WTC11 (cell line): Measurements from ENCODE around the gene FAM193A.

ENCODE experiments used
- CREB1 ChIP-seq: sonication (generic); formaldehyde crosslinking; IDR thresholded peaks from 2 replicates; pipeline ENCODE4 v1.8.0; 2023; ENCODE audit warnings: mild to moderate bottlenecking, missing genetic modification reagents
- ETV6 ChIP-seq: sonication (generic); formaldehyde crosslinking; IDR thresholded peaks from 2 replicates; pipeline ENCODE4 v1.8.1; 2022; ENCODE audit warnings: mild to moderate bottlenecking, missing genetic modification reagents
- RELA ChIP-seq: sonication (generic); formaldehyde crosslinking; IDR thresholded peaks from 2 replicates; pipeline ENCODE4 v1.8.1; 2022; ENCODE audit warnings: missing genetic modification reagents, mild to moderate bottlenecking, borderline replicate concordance
- SMAD3 ChIP-seq: sonication (generic); formaldehyde crosslinking; IDR thresholded peaks from 2 replicates; pipeline ENCODE4 v1.8.0; 2022; ENCODE audit warnings: missing genetic modification reagents, mild to moderate bottlenecking, borderline replicate concordance
- TF ChIP-seq, protein P1 (sequence below): fragments of 250-450 bp; sonication (Bioruptor Pico); IDR thresholded peaks from 2 replicates; pipeline ENCODE4 v2.1.2; 2022; ENCODE audit warnings: mild to moderate bottlenecking, moderate library complexity
- TF ChIP-seq, protein P2 (sequence below): fragments of 200-600 bp; IDR thresholded peaks from 2 replicates; pipeline ENCODE4 v1.8.0; 2022; ENCODE audit warnings: antibody characterized with exemption
- TF ChIP-seq, protein P3 (sequence below): sonication (generic); formaldehyde crosslinking; conservative IDR thresholded peaks from 2 replicates; pipeline ENCODE4 v1.8.1; 2022; ENCODE audit warnings: mild to moderate bottlenecking, missing genetic modification reagents
- TF ChIP-seq, protein P4 (sequence below): fragments of 250-450 bp; sonication (Bioruptor Pico); IDR thresholded peaks from 2 replicates; pipeline ENCODE4 v1.9.0; 2021; ENCODE audit warnings: mild to moderate bottlenecking
- TF ChIP-seq, protein P5 (sequence below): sonication (generic); formaldehyde crosslinking; IDR thresholded peaks from 2 replicates; pipeline ENCODE4 v1.8.1; 2023; ENCODE audit warnings: mild to moderate bottlenecking, missing genetic modification reagents, moderate library complexity
- TF ChIP-seq, protein P6 (sequence below): sonication (generic); formaldehyde crosslinking; IDR thresholded peaks from 2 replicates; pipeline ENCODE4 v1.8.0; 2022; ENCODE audit warnings: mild to moderate bottlenecking, missing genetic modification reagents

DNA sequence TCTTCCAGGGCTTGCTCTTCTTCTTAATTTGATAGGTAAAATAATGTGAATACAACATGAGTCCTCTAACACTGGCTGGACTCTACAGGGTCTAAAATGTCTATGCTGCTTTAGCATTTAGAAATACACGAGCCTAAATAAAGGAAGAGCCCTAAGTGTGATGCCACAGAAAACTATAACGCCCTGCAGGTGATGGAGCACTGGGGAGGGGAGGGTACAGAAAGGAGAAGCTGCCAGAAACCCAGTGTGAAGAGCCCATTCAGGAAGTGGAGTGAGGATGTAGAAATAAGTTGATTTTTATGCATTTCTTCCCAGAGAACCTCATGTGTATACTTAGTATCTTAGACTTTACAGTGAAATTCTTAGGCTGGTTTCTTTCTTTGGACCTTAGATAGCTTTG is 136.3 kb downstream of the FAM193A start:
- TF ChIP-seq, protein P1, sequence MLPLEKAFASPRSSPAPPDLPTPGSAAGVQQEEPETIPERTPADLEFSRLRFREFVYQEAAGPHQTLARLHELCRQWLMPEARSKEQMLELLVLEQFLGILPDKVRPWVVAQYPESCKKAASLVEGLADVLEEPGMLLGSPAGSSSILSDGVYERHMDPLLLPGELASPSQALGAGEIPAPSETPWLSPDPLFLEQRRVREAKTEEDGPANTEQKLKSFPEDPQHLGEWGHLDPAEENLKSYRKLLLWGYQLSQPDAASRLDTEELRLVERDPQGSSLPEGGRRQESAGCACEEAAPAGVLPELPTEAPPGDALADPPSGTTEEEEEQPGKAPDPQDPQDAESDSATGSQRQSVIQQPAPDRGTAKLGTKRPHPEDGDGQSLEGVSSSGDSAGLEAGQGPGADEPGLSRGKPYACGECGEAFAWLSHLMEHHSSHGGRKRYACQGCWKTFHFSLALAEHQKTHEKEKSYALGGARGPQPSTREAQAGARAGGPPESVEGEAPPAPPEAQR = no peak
- TF ChIP-seq, protein P2, sequence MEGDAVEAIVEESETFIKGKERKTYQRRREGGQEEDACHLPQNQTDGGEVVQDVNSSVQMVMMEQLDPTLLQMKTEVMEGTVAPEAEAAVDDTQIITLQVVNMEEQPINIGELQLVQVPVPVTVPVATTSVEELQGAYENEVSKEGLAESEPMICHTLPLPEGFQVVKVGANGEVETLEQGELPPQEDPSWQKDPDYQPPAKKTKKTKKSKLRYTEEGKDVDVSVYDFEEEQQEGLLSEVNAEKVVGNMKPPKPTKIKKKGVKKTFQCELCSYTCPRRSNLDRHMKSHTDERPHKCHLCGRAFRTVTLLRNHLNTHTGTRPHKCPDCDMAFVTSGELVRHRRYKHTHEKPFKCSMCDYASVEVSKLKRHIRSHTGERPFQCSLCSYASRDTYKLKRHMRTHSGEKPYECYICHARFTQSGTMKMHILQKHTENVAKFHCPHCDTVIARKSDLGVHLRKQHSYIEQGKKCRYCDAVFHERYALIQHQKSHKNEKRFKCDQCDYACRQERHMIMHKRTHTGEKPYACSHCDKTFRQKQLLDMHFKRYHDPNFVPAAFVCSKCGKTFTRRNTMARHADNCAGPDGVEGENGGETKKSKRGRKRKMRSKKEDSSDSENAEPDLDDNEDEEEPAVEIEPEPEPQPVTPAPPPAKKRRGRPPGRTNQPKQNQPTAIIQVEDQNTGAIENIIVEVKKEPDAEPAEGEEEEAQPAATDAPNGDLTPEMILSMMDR = no peak
- TF ChIP-seq, protein P3, sequence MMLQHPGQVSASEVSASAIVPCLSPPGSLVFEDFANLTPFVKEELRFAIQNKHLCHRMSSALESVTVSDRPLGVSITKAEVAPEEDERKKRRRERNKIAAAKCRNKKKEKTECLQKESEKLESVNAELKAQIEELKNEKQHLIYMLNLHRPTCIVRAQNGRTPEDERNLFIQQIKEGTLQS = no peak
- TF ChIP-seq CREB1 (CRISPR knock-in tag) = no peak
- TF ChIP-seq, protein P4, sequence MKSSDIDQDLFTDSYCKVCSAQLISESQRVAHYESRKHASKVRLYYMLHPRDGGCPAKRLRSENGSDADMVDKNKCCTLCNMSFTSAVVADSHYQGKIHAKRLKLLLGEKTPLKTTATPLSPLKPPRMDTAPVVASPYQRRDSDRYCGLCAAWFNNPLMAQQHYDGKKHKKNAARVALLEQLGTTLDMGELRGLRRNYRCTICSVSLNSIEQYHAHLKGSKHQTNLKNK (CRISPR knock-in tag) = no peak
- TF ChIP-seq, protein P5, sequence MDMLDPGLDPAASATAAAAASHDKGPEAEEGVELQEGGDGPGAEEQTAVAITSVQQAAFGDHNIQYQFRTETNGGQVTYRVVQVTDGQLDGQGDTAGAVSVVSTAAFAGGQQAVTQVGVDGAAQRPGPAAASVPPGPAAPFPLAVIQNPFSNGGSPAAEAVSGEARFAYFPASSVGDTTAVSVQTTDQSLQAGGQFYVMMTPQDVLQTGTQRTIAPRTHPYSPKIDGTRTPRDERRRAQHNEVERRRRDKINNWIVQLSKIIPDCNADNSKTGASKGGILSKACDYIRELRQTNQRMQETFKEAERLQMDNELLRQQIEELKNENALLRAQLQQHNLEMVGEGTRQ (CRISPR knock-in tag) = no peak
- TF ChIP-seq ETV6 (CRISPR knock-in tag) = no peak
- TF ChIP-seq, protein P6, sequence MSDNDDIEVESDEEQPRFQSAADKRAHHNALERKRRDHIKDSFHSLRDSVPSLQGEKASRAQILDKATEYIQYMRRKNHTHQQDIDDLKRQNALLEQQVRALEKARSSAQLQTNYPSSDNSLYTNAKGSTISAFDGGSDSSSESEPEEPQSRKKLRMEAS (CRISPR knock-in tag) = no peak
- no peak for TF ChIP-seq RELA (CRISPR knock-in tag)
- no peak for TF ChIP-seq SMAD3 (CRISPR knock-in tag)
